Measurements from ENCODE around the gene SKAP1. TPM values are rescaled to one million over a fixed set of nuclear protein-coding genes. Genes with fewer than 3 reads are reported as not detected.

The SKAP1 gene
- total RNA-seq, 1 donor from 2014 or later: 25.3 TPM

GRCh38 chr17:48148029-48148770 lies 281.8 kb downstream of the SKAP1 start:
- DNase-seq (no peak), ATAC-seq (ENCODE audit: low read depth) (no peak)
- intact Hi-C loops (cut with micrococcal nuclease): no loop called here
- Mint-ChIP-seq H3K27ac (no peak overlapping the region), H3K27me3 (no peaks in the 10 kb centered on the region), H3K4me1 (peaks cover 5% of the 10 kb centered on the region), H3K36me3 (ENCODE audit: low read depth) (peaks cover 28% of the 10 kb centered on the region), H3K4me3 (no peak overlapping the region), H3K9me3 (no peaks in the 10 kb centered on the region)
- TF ChIP-seq CTCF (IDR thresholded peaks at IDR 0.05): no peak
- POLR2A ChIA-PET: interaction anchor here (1.0 kb wide), 1 partner anchor 99 kb away, joined by 3 read pairs; no protein-coding TSS in a partner anchor
- CTCF ChIA-PET: no interaction called here

- Mint-ChIP-seq H3K4me1 (peaks cover 10% of the 10 kb centered on the region), H3K27ac (no peak overlapping the region), H3K36me3 (ENCODE audit: low read depth) (peaks cover 25% of the 10 kb centered on the region), H3K27me3 (no peaks in the 10 kb centered on the region), H3K9me3 (no peaks in the 10 kb centered on the region), H3K4me3 (no peak overlapping the region)
- DNase-seq (no peak), ATAC-seq (ENCODE audit: low read depth) (no peak)
- ChIA-PET POLR2A (no interaction called here), CTCF (interaction anchor here (0.6 kb wide), 1 partner anchor 202 kb away, joined by 3 read pairs; no protein-coding TSS in a partner anchor)
- no peak for TF ChIP-seq CTCF (IDR thresholded peaks at IDR 0.05)
- intact Hi-C loops (cut with micrococcal nuclease): no loop called here
These were observed 284.8 kb downstream of the SKAP1 start for GRCh38 chr17:48144976-48145798.

- no peaks in the 10 kb centered on the region for H3K9me3 Mint-ChIP-seq
- ATAC-seq (ENCODE audit: low read depth): no peak
- H3K27me3 Mint-ChIP-seq: no peaks in the 10 kb centered on the region
- H3K27ac Mint-ChIP-seq: no peak overlapping the region
- ChIA-PET POLR2A (no interaction called here), CTCF (no interaction called here)
- peaks cover 25% of the 10 kb centered on the region for H3K36me3 Mint-ChIP-seq (ENCODE audit: low read depth)
- intact Hi-C loops (cut with micrococcal nuclease): no loop called here
- DNase-seq: no peak
- no peak overlapping the region for H3K4me3 Mint-ChIP-seq
- H3K4me1 Mint-ChIP-seq: peaks cover 17% of the 10 kb centered on the region
- no peak for TF ChIP-seq CTCF (IDR thresholded peaks at IDR 0.05)
These were observed 285.8 kb downstream of the SKAP1 start for GRCh38 chr17:48144231-48144630.

- ChIA-PET CTCF (interaction anchor here (0.9 kb wide), 1 partner anchor 117 kb away, joined by 3 read pairs; no protein-coding TSS in a partner anchor), POLR2A (no interaction called here)
- H3K36me3 Mint-ChIP-seq (ENCODE audit: low read depth): peaks cover 25% of the 10 kb centered on the region
- no peaks in the 10 kb centered on the region for H3K27me3 Mint-ChIP-seq
- no peak for TF ChIP-seq CTCF (IDR thresholded peaks at IDR 0.05)
- ATAC-seq (ENCODE audit: low read depth) (no peak), DNase-seq (no peak)
- intact Hi-C loops (cut with micrococcal nuclease): no loop called here
- H3K27ac Mint-ChIP-seq: no peak overlapping the region
- H3K9me3 Mint-ChIP-seq: no peaks in the 10 kb centered on the region
- H3K4me1 Mint-ChIP-seq: peaks cover 17% of the 10 kb centered on the region
- no peak overlapping the region for H3K4me3 Mint-ChIP-seq
These were observed 286.4 kb downstream of the SKAP1 start for GRCh38 chr17:48143629-48144028.

- DNase-seq: no peak
- Mint-ChIP-seq H3K4me1 (peaks cover 17% of the 10 kb centered on the region), H3K4me3 (no peak overlapping the region), H3K27me3 (no peaks in the 10 kb centered on the region), H3K27ac (no peak overlapping the region), H3K9me3 (no peaks in the 10 kb centered on the region), H3K36me3 (ENCODE audit: low read depth) (peaks cover 11% of the 10 kb centered on the region)
- no peak for TF ChIP-seq CTCF (IDR thresholded peaks at IDR 0.05)
- POLR2A ChIA-PET: no interaction called here
- peak; percentile 25 for ATAC-seq (ENCODE audit: low read depth)
- intact Hi-C loops (cut with micrococcal nuclease): no loop called here
- CTCF ChIA-PET: interaction anchor here (1.3 kb wide), 1 partner anchor 60 kb away, joined by 5 read pairs; no protein-coding TSS in a partner anchor
These were observed 290.1 kb downstream of the SKAP1 start for GRCh38 chr17:48139944-48140343.
